Neutrophil (primary cell): ENCODE data around the gene ITGA11.

Experiments used
- H3K27ac ChIP-seq: fragments of 200-600 bp; sonication (generic); 2 replicates; pipeline ENCODE4 v1.5.1; 2016; ENCODE audit warnings: mild to moderate bottlenecking, moderate library complexity
- H3K27me3 ChIP-seq: fragments of 200-600 bp; sonication (generic); 2 replicates; pipeline ENCODE4 v1.6.0; 2016; ENCODE audit warnings: mild to moderate bottlenecking
- H3K36me3 ChIP-seq: fragments of 200-600 bp; sonication (generic); 2 replicates; pipeline ENCODE4 v1.5.1; 2017
- H3K4me1 ChIP-seq, 2 experiments: fragments of 200-600 bp in 1 of 2; sonication (generic) in 1 of 2; 1 replicate in 1 of 2; 2 replicates in 1 of 2; pipeline versions ENCODE4 v1.5.1 to v1.6.1; 2013 to 2016; ENCODE audit warnings: low read depth in 1 of 2, low read length in 1 of 2, mild to moderate bottlenecking in 1 of 2, moderate library complexity in 1 of 2; ENCODE audit not compliant: control insufficient read depth in 1 of 2, insufficient read depth in 1 of 2
- H3K4me3 ChIP-seq, 2 experiments: fragments of 200-600 bp in 1 of 2; sonication (generic) in 1 of 2; 1 replicate in 1 of 2; 2 replicates in 1 of 2; pipeline ENCODE4 v1.5.1; 2013 to 2016; ENCODE audit warnings: low read depth in 1 of 2, low read length in 1 of 2, mild to moderate bottlenecking in 1 of 2, moderate library complexity in 1 of 2
- H3K9me3 ChIP-seq: fragments of 200-600 bp; sonication (generic); 2 replicates; pipeline ENCODE4 v1.5.1; 2016
- CTCF ChIP-seq: fragments of 200-600 bp; sonication (generic); IDR thresholded peaks from 2 replicates; pipeline ENCODE4 v1.5.1; 2016; ENCODE audit warnings: antibody characterized with exemption

The ITGA11 gene

GRCh38 chr15:68409736-68410370, 22.1 kb downstream of the ITGA11 start:
- no peak for TF ChIP-seq CTCF
- no peaks in the 10 kb centered on the region for H3K27me3 ChIP-seq
- H3K4me3 ChIP-seq, result no peak overlapping the region
- H3K36me3 ChIP-seq, result no peaks in the 10 kb centered on the region
- no peak overlapping the region for H3K27ac ChIP-seq
- H3K9me3 ChIP-seq, result no peaks in the 10 kb centered on the region
- no peaks in the 10 kb centered on the region for H3K4me1 ChIP-seq

- no peaks in the 10 kb centered on the region for H3K4me1 ChIP-seq
- no peak overlapping the region for H3K27ac ChIP-seq
- no peaks in the 10 kb centered on the region for H3K9me3 ChIP-seq
- H3K36me3 ChIP-seq, result no peaks in the 10 kb centered on the region
- no peaks in the 10 kb centered on the region for H3K27me3 ChIP-seq
- H3K4me3 ChIP-seq, result no peak overlapping the region
- TF ChIP-seq CTCF, result no peak
Measured at GRCh38 chr15:68408971-68409370, 23.0 kb downstream of the ITGA11 start.

- Histone ChIP-seq H3K36me3 (no peaks in the 10 kb centered on the region), H3K27ac (no peak overlapping the region), H3K27me3 (no peaks in the 10 kb centered on the region), H3K9me3 (no peaks in the 10 kb centered on the region), H3K4me1 (no peaks in the 10 kb centered on the region), H3K4me3 (no peak overlapping the region)
- no peak for TF ChIP-seq CTCF
Measured at GRCh38 chr15:68407886-68408881, 23.8 kb downstream of the ITGA11 start.

- Histone ChIP-seq H3K4me1 (no peaks in the 10 kb centered on the region), H3K4me3 (no peak overlapping the region), H3K27ac (no peak overlapping the region), H3K27me3 (no peaks in the 10 kb centered on the region), H3K36me3 (no peaks in the 10 kb centered on the region), H3K9me3 (no peaks in the 10 kb centered on the region)
- no peak for TF ChIP-seq CTCF
Measured at GRCh38 chr15:68407141-68407885, 24.6 kb downstream of the ITGA11 start.

- Histone ChIP-seq H3K36me3 (no peaks in the 10 kb centered on the region), H3K4me1 (no peaks in the 10 kb centered on the region), H3K27me3 (no peaks in the 10 kb centered on the region), H3K27ac (no peak overlapping the region), H3K4me3 (no peak overlapping the region), H3K9me3 (no peaks in the 10 kb centered on the region)
- no peak for TF ChIP-seq CTCF
Measured at GRCh38 chr15:68405378-68406250, 26.3 kb downstream of the ITGA11 start.
